A549 treated with DMSO at 1 μM for 4 hours (cell line): Measurements from ENCODE around the gene MRPS5. TPM values are rescaled to one million over a fixed set of nuclear protein-coding genes. Genes with fewer than 3 reads are reported as not detected.

Experiments
- total RNA-seq: library from RNA; stranded (reverse); fragments of 200-300 nt; extraction: Qiagen RNA extraction; gene quantifications from 5 replicates; pipeline ENCODE4 v1.2.3, GENCODE V29; 2022; ENCODE audit warnings: low read depth

The MRPS5 gene
- 71.0 to 80.2 TPM (median 73.8 TPM) in 5 replicates for total RNA-seq

DNA sequence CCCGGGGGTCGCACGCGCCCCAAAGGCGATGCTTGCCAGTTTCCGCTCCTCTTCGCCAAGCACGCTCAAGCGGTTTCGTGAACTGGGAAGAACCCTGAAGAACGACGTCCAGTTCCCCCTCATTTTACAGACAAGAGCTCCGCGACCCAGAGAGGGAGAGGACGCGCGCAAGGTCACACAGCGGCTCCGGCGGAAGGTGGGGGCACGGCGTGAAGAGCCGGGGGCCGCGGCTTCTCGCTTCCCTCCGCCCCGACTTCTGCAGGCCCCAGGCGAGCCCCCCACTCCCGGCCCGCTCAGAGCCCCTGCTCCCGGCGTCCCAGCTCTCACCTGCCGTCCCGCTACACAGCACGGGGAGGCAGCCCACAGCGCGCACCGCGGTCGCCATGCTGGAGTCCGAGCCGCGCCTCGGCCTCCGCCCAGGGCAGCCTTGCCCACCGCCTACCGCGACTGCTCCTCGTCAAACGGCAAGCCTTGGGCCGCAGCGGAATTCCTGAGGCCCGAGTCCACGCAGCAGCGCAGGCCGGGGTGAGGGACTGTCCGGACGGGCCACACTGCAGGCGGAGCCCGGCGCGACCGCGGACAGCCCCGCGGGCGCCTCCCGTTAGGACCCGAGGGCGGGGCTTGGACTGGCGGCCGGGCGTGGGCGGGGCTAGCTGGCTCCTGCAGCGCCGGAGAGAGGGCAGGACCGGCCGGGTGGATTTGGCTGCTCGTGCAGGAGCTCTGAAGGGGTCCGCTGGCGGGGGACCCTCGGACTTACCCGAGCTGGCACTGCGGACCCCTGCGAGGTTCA is at the start of gene MRPS5:
TSS of gene MRPS5 (minus strand) at position 402 of the 790 bp plus-strand sequence. CDS start at position 385, 17 bp downstream.

GRCh38 chr2:95165371-95166064 is 43.9 kb upstream of the MRPS5 start, which contains the start of gene ZNF2:
Gene ZNF2 (plus strand): TSS chr2:95165809. CDS start chr2:95176227, 10,418 bp downstream.

GRCh38 chr2:95159690-95160449 is 38.3 kb upstream of the MRPS5 start, which contains the start of gene ZNF514:
Gene ZNF514 (minus strand): TSS chr2:95159848. CDS start chr2:95153253, 6,595 bp downstream.

Other genes starting within 250 kb of the MRPS5 start
- 0.16 to 0.23 TPM in 2 of 5 replicates, not detected in the others for gene MAL, start 96.1 kb downstream of the MRPS5 start, total RNA-seq
- 5.6 to 7.5 TPM (median 7.1 TPM) in 5 replicates for gene ZNF514, start 38.0 kb upstream of the MRPS5 start, total RNA-seq
- gene ZNF2, start 44.0 kb upstream of the MRPS5 start, total RNA-seq: 3.5 to 5.0 TPM (median 3.7 TPM) in 5 replicates
- 0.23 to 0.93 TPM (median 0.56 TPM) in 5 replicates for gene ZNF892, start 85.7 kb upstream of the MRPS5 start, total RNA-seq
- gene PROM2, start 152.6 kb upstream of the MRPS5 start, total RNA-seq: 0.33 TPM in 1 of 5 replicates, not detected in the others
- gene KCNIP3, start 175.5 kb upstream of the MRPS5 start, total RNA-seq: 0.89 to 2.1 TPM (median 1.6 TPM) in 5 replicates